Smooth muscle cell (in vitro differentiated cells): ENCODE results near the gene MARVELD2. TPM values are rescaled to one million over a fixed set of nuclear protein-coding genes. Genes with fewer than 3 reads are reported as not detected.
"Not testable (repeated sequence)": the region's sequence is repeated elsewhere in the genome, so short reads cannot be mapped to it uniquely, and the experiment has no call there.

Source experiments
- DNase-seq: peaks from one replicate; lab custom pipeline; 2025; ENCODE audit not compliant: unreplicated experiment; lab: John Stamatoyannopoulos, UW
- H2AFZ ChIP-seq: fragments of 200-600 bp; sonication (generic); 2 replicates; pipeline ENCODE4 v1.6.0; 2016; ENCODE audit warnings: antibody characterized with exemption, low read depth, mild to moderate bottlenecking
- H3F3A ChIP-seq: fragments of 200-600 bp; sonication (generic); 2 replicates; pipeline ENCODE4 v1.6.0; 2017; ENCODE audit warnings: antibody characterized with exemption, low read depth
- H3K27ac ChIP-seq: fragments of 200-600 bp; sonication (generic); 2 replicates; pipeline ENCODE4 v1.5.1; 2016; ENCODE audit warnings: low read depth, mild to moderate bottlenecking
- H3K27me3 ChIP-seq: fragments of 200-600 bp; sonication (generic); 2 replicates; pipeline ENCODE4 v1.6.1; 2016; ENCODE audit warnings: low read depth, mild to moderate bottlenecking
- H3K36me3 ChIP-seq: fragments of 200-600 bp; sonication (generic); 2 replicates; pipeline ENCODE4 v1.5.1; 2016; ENCODE audit warnings: low read depth
- H3K4me1 ChIP-seq: fragments of 200-600 bp; sonication (generic); 2 replicates; pipeline ENCODE4 v1.5.1; 2016; ENCODE audit warnings: low read depth
- H3K4me2 ChIP-seq: fragments of 200-600 bp; sonication (generic); 2 replicates; pipeline ENCODE4 v1.6.0; 2016; ENCODE audit warnings: mild to moderate bottlenecking
- H3K4me3 ChIP-seq: fragments of 200-600 bp; sonication (generic); 2 replicates; pipeline ENCODE4 v1.5.1; 2016; ENCODE audit warnings: mild to moderate bottlenecking
- H3K79me2 ChIP-seq: fragments of 200-600 bp; sonication (generic); 2 replicates; pipeline ENCODE4 v1.6.0; 2016; ENCODE audit warnings: low read depth, mild to moderate bottlenecking
- H3K9ac ChIP-seq: fragments of 200-600 bp; sonication (generic); 2 replicates; pipeline ENCODE4 v1.6.0; 2016; ENCODE audit warnings: low read depth
- H3K9me3 ChIP-seq: fragments of 200-600 bp; sonication (generic); replicated peaks from 2 replicates; pipeline ENCODE4 v1.5.1; 2016; ENCODE audit warnings: low read depth
- H4K20me1 ChIP-seq: fragments of 200-600 bp; sonication (generic); 2 replicates; pipeline ENCODE4 v1.6.0; 2016; ENCODE audit warnings: low read depth
- WGBS: methylation state at CpG from one replicate; pipeline ENCODE4 v1.1.7; 2016; ENCODE audit warnings: low lambda C conversion rate; 5-methylcytosine and 5-hydroxymethylcytosine counted together
- polyA plus RNA-seq: library from polyadenylated mRNA; unstranded; fragments of >200 nt; fragmentation: Nextera tagmentation; extraction: Ambion mirVana; gene quantifications from 2 replicates; pipeline ENCODE4 v1.2.1, GENCODE V29; 2016
- total RNA-seq: library from RNA; depleted of rRNA; stranded (reverse); fragments of >200 nt; gene quantifications from 2 replicates; pipeline ENCODE4 v1.2.3, GENCODE V29; 2014
- TF ChIP-seq, protein P1 (sequence below): fragments of 200-600 bp; sonication (generic); IDR thresholded peaks from 2 replicates; pipeline ENCODE4 v1.5.1; 2017; ENCODE audit warnings: borderline replicate concordance, mild to moderate bottlenecking, antibody characterized with exemption; ENCODE audit not compliant: insufficient read depth, poor library complexity, severe bottlenecking

Gene MARVELD2
- total and polyA plus RNA-seq, 2 experiments from 2014 or later, result 1.4 to 8.3 TPM

DNA sequence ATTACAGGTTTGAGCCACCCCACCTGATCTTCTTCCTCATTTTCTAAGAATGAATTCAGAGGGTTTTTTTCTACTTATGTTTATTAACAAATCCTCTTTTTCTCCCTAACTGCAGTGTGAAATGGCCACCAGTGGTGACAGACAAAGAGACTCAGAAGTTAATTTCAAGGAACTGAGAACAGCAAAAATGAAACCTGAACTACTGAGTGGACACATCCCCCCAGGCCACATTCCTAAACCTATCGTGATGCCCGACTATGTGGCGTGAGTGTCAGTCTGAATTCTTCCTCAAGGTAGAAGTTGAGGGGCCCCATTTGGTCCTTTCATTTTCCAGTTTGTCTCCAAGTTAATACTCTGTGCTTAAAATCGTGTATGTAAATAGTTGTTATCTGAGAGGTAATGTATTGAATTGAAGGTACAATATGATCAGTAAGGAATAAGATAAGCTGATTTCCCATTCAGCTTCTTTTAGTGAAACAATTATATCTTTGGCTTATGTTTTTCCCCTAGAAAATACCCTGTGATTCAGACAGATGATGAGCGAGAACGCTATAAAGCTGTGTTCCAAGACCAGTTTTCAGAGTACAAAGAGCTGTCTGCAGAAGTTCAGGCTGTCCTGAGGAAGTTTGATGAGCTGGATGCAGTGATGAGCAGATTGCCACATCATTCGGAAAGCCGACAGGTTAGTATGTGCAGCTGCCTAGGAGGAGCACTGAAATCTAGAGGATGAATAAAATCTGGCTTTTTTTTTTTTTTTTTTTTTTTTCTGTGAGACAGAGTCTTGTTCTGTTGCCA lies 17.7 kb downstream of the MARVELD2 start:
- H3K4me3 ChIP-seq, result no peak overlapping the region

DNA sequence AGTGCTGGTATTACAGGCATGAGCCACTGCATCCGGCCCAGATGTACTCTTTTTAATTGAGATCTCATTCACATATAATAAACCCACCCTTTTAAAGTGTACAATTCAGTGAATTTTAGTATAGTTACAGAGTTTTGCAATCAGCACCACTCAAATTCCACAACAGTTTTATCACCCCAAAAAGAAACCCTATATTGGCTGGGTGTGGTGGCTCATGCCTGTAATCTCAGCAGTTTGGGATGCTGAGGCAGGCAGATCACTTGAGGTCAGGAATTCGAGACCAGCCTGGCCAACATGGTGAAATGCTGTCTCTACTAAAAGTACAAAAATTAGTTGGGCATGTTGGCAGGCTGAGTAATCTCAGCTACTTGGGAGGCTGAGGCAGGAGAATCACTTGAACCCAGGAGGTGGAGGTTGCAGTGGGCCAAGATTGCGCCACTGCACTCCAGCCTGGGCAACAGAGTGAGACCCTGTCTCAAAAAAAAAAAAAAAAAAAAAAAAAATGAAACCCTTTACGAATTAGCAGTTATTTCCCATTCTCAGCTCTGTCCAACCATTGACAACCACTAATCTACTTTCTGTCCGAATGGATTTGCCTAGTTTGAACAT lies 20.5 kb downstream of the MARVELD2 start:
- WGBS, result 94% methylated on average over 5 of the region's 5 CpGs
- H3K4me1 ChIP-seq, H2AFZ ChIP-seq, H3K4me3 ChIP-seq, H4K20me1 ChIP-seq, DNase-seq, H3K4me2 ChIP-seq, H3K9ac ChIP-seq, H3K27ac ChIP-seq, H3K36me3 ChIP-seq, H3K27me3 ChIP-seq, H3K79me2 ChIP-seq, H3F3A ChIP-seq, H3K9me3 ChIP-seq: not testable (repeated sequence)

More for the DNA sequence above, 17.7 kb downstream of the MARVELD2 start:
- H3K9ac ChIP-seq, result no peak overlapping the region
- H3K79me2 ChIP-seq, result no peaks in the 10 kb centered on the region
- TF ChIP-seq, protein P1, sequence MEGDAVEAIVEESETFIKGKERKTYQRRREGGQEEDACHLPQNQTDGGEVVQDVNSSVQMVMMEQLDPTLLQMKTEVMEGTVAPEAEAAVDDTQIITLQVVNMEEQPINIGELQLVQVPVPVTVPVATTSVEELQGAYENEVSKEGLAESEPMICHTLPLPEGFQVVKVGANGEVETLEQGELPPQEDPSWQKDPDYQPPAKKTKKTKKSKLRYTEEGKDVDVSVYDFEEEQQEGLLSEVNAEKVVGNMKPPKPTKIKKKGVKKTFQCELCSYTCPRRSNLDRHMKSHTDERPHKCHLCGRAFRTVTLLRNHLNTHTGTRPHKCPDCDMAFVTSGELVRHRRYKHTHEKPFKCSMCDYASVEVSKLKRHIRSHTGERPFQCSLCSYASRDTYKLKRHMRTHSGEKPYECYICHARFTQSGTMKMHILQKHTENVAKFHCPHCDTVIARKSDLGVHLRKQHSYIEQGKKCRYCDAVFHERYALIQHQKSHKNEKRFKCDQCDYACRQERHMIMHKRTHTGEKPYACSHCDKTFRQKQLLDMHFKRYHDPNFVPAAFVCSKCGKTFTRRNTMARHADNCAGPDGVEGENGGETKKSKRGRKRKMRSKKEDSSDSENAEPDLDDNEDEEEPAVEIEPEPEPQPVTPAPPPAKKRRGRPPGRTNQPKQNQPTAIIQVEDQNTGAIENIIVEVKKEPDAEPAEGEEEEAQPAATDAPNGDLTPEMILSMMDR, result no peak
- no peaks in the 10 kb centered on the region for H3K4me1 ChIP-seq
- H3K9me3 ChIP-seq, result no peaks in the 10 kb centered on the region
- no peaks in the 10 kb centered on the region for H4K20me1 ChIP-seq
- H3K27ac ChIP-seq, result no peak overlapping the region
- no peaks in the 10 kb centered on the region for H3K36me3 ChIP-seq
- H2AFZ ChIP-seq, result no peak overlapping the region
- H3F3A ChIP-seq, result no peaks in the 10 kb centered on the region
- H3K27me3 ChIP-seq, result no peaks in the 10 kb centered on the region
- 87% methylated on average over 8 of the region's 8 CpGs for WGBS
- no peak overlapping the region for H3K4me2 ChIP-seq
- no peak for DNase-seq

DNA sequence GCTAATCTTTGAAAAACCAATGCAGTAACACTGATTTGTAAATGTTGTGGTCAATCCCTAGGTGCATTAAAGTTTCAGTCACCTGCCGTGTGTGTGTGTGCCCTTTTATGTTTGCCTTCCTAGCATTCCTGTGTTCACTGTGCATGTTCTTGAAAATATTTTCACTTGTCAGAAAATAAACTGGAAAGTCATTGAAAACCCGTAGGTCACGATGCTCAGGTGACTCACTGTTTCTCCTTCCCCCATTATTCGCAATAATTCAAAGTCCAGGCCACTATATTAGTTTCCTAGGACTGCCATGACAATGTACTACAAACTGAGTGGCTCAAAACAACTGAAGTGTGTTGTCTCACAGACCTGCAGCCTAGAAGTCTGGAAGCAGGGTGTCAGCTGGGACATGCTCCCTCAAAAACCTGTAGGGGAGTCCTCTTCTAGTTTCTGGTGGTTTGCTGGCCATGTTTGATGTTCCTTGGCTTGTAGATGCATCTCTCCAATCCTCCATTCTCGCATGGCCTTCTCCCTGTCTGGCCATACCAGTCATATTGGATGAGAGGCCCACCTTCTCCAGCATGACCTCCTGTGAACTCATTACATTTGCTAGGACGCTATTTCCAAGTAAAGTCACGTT lies 29.3 kb downstream of the MARVELD2 start:
- 91% methylated on average over 7 of the region's 7 CpGs for WGBS
- Histone ChIP-seq H3K79me2 (no peaks in the 10 kb centered on the region), H3K27me3 (no peaks in the 10 kb centered on the region), H3K9me3 (no peaks in the 10 kb centered on the region), H3K4me1 (no peaks in the 10 kb centered on the region), H3K36me3 (no peaks in the 10 kb centered on the region), H3K9ac (no peak overlapping the region), H3K4me3 (no peak overlapping the region), H3K27ac (no peak overlapping the region), H3K4me2 (no peak overlapping the region), H4K20me1 (no peaks in the 10 kb centered on the region), H3F3A (no peaks in the 10 kb centered on the region), H2AFZ (no peak overlapping the region)
- TF ChIP-seq, protein P1, result no peak
- DNase-seq, result no peak

DNA sequence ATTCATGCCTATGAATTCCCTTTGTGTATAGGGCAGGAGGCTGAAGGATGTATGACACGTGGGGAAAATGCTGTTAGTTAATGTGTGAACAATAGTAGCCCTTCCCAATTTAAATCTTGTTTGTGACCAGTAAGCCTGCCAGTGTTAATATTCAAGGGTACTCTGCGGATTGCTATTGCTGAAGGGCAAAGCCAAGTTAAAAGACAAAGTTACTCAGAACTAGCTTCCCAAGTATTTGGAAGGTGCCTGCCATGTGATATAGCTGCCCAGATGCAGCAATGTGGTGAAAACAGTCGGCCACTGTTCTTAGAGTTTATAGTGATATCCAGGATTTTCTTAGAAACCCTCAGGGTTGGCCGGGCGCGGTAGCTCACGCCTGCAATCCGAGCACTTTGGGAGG lies 34.6 kb downstream of the MARVELD2 start:
- 96% methylated on average over 8 of the region's 8 CpGs for WGBS
- Histone ChIP-seq H3K36me3 (no peaks in the 10 kb centered on the region), H2AFZ (no peak overlapping the region), H4K20me1 (no peaks in the 10 kb centered on the region), H3F3A (no peaks in the 10 kb centered on the region), H3K79me2 (no peaks in the 10 kb centered on the region), H3K27me3 (no peaks in the 10 kb centered on the region), H3K27ac (no peak overlapping the region), H3K4me1 (no peaks in the 10 kb centered on the region), H3K4me3 (no peak overlapping the region), H3K4me2 (no peak overlapping the region), H3K9ac (no peak overlapping the region), H3K9me3 (no peaks in the 10 kb centered on the region)
- TF ChIP-seq, protein P1, result no peak
- no peak for DNase-seq
